ENCODE measurements around the gene CACNA1S.

CACNA1S gene

GRCh38 chr1:201054091-201054543 lies 58.1 kb downstream of the CACNA1S start:
- H3K27ac ChIP-seq (ENCODE audit: low read depth, low read length, poor library complexity, severe bottlenecking): no peak overlapping the region
- no peaks in the 10 kb centered on the region for H3K79me2 ChIP-seq (ENCODE audit: insufficient read depth, low read length)
- H3K4me3 ChIP-seq (ENCODE audit: low read depth, low read length, poor library complexity, severe bottlenecking): no peak overlapping the region
- H3F3A ChIP-seq (ENCODE audit: insufficient read depth, low read length): no peaks in the 10 kb centered on the region
- no peaks in the 10 kb centered on the region for H3K9me2 ChIP-seq (ENCODE audit: low read depth, low read length)
- no peak overlapping the region for H3K9ac ChIP-seq (ENCODE audit: low read length)
- H3K4me2 ChIP-seq (ENCODE audit: low read length): no peak overlapping the region
- TF ChIP-seq EZH2 (IDR thresholded peaks at IDR 0.05; ENCODE audit: borderline replicate concordance, low read length) (no peak), CTCF (IDR thresholded peaks at IDR 0.05; ENCODE audit: low read length) (no peak)
- no peak overlapping the region for H2AFZ ChIP-seq (ENCODE audit: low read length)
- peaks cover 5% of the 10 kb centered on the region for H3K4me1 ChIP-seq (ENCODE audit: insufficient read depth, low read length, severe bottlenecking)
- peaks cover 10% of the 10 kb centered on the region for H3K27me3 ChIP-seq (ENCODE audit: insufficient read depth, low read length)
- H3K9me3 ChIP-seq (ENCODE audit: low read length): no peaks in the 10 kb centered on the region
- no peaks in the 10 kb centered on the region for H4K20me1 ChIP-seq (ENCODE audit: insufficient read depth, low read length)
- no peaks in the 10 kb centered on the region for H3K36me3 ChIP-seq (ENCODE audit: insufficient read depth, low read length)

GRCh38 chr1:201053155-201053860 lies 58.9 kb downstream of the CACNA1S start:
- no peaks in the 10 kb centered on the region for H3F3A ChIP-seq (ENCODE audit: insufficient read depth, low read length)
- no peaks in the 10 kb centered on the region for H4K20me1 ChIP-seq (ENCODE audit: insufficient read depth, low read length)
- no peaks in the 10 kb centered on the region for H3K9me3 ChIP-seq (ENCODE audit: low read length)
- H3K27me3 ChIP-seq (ENCODE audit: insufficient read depth, low read length): peaks cover 10% of the 10 kb centered on the region
- no peak for TF ChIP-seq EZH2 (IDR thresholded peaks at IDR 0.05; ENCODE audit: borderline replicate concordance, low read length)
- no peak for TF ChIP-seq CTCF (IDR thresholded peaks at IDR 0.05; ENCODE audit: low read length)
- no peaks in the 10 kb centered on the region for H3K9me2 ChIP-seq (ENCODE audit: low read depth, low read length)
- no peak overlapping the region for H2AFZ ChIP-seq (ENCODE audit: low read length)
- H3K27ac ChIP-seq (ENCODE audit: low read depth, low read length, poor library complexity, severe bottlenecking): no peak overlapping the region
- H3K36me3 ChIP-seq (ENCODE audit: insufficient read depth, low read length): no peaks in the 10 kb centered on the region
- H3K4me3 ChIP-seq (ENCODE audit: low read depth, low read length, poor library complexity, severe bottlenecking): no peak overlapping the region
- no peak overlapping the region for H3K9ac ChIP-seq (ENCODE audit: low read length)
- peaks cover 5% of the 10 kb centered on the region for H3K4me1 ChIP-seq (ENCODE audit: insufficient read depth, low read length, severe bottlenecking)
- H3K4me2 ChIP-seq (ENCODE audit: low read length): no peak overlapping the region
- no peaks in the 10 kb centered on the region for H3K79me2 ChIP-seq (ENCODE audit: insufficient read depth, low read length)

- H3F3A ChIP-seq (ENCODE audit: insufficient read depth, low read length): no peaks in the 10 kb centered on the region
- no peaks in the 10 kb centered on the region for H4K20me1 ChIP-seq (ENCODE audit: insufficient read depth, low read length)
- H3K36me3 ChIP-seq (ENCODE audit: insufficient read depth, low read length): no peaks in the 10 kb centered on the region
- no peak for TF ChIP-seq CTCF (IDR thresholded peaks at IDR 0.05; ENCODE audit: low read length)
- TF ChIP-seq EZH2 (IDR thresholded peaks at IDR 0.05; ENCODE audit: borderline replicate concordance, low read length): no peak
- H3K4me1 ChIP-seq (ENCODE audit: insufficient read depth, low read length, severe bottlenecking): peaks cover 5% of the 10 kb centered on the region
- no peaks in the 10 kb centered on the region for H3K9me2 ChIP-seq (ENCODE audit: low read depth, low read length)
- H3K9ac ChIP-seq (ENCODE audit: low read length): no peak overlapping the region
- H3K27ac ChIP-seq (ENCODE audit: low read depth, low read length, poor library complexity, severe bottlenecking): no peak overlapping the region
- peaks cover 10% of the 10 kb centered on the region for H3K27me3 ChIP-seq (ENCODE audit: insufficient read depth, low read length)
- H3K79me2 ChIP-seq (ENCODE audit: insufficient read depth, low read length): no peaks in the 10 kb centered on the region
- no peak overlapping the region for H2AFZ ChIP-seq (ENCODE audit: low read length)
- no peaks in the 10 kb centered on the region for H3K9me3 ChIP-seq (ENCODE audit: low read length)
- H3K4me3 ChIP-seq (ENCODE audit: low read depth, low read length, poor library complexity, severe bottlenecking): no peak overlapping the region
- H3K4me2 ChIP-seq (ENCODE audit: low read length): no peak overlapping the region
These were observed 60.8 kb downstream of the CACNA1S start for GRCh38 chr1:201051399-201051798.
